ENCODE data around the gene COG5.

Gene COG5

GRCh38 chr7:107327986-107328569, 235.6 kb downstream of the COG5 start:
- no peaks in the 10 kb centered on the region for H3K36me3 ChIP-seq (ENCODE audit: control insufficient read depth, insufficient read depth, low read length)
- no peaks in the 10 kb centered on the region for H3K4me1 ChIP-seq (ENCODE audit: control insufficient read depth, insufficient read depth, low read length)

DNA sequence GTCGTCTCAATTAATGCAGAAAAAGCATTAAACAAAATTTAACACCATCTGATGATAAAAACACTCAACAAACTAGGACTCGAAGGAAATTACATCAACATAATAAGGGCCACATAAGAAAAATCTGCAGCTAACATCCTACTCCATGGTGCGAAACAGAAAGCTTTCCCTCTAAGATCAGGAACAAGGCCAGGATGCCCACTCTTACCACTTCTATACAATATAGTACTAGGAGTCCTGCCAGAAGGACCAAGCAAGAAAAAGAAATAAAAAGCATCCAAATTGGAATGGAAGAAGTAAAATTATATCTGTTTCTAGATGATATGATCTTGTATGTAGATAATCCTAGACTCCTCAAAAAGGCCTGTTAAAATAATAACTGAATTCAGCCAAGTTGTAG, 237.7 kb downstream of the COG5 start:
- H3K36me3 ChIP-seq (ENCODE audit: control insufficient read depth, insufficient read depth, low read length), result no peaks in the 10 kb centered on the region
- WGBS, 2 experiments, result 93 to 94% methylated on average over 3 of the region's 3 CpGs
- H3K27me3 ChIP-seq (ENCODE audit: control insufficient read depth, insufficient read depth, low read length, poor library complexity, severe bottlenecking), result no peaks in the 10 kb centered on the region
- H3K4me3 ChIP-seq (ENCODE audit: insufficient read depth, low read depth, low read length), result no peak overlapping the region
- no peaks in the 10 kb centered on the region for H3K9me3 ChIP-seq (ENCODE audit: control insufficient read depth, low read length)
- H3K4me1 ChIP-seq (ENCODE audit: control insufficient read depth, insufficient read depth, low read length), result no peaks in the 10 kb centered on the region
- no peak overlapping the region for H3K27ac ChIP-seq (ENCODE audit: insufficient read depth, low read depth, low read length, poor library complexity, severe bottlenecking)

More at GRCh38 chr7:107327986-107328569, 235.6 kb downstream of the COG5 start:
- H3K27me3 ChIP-seq (ENCODE audit: control insufficient read depth, insufficient read depth, low read length, poor library complexity, severe bottlenecking), result no peaks in the 10 kb centered on the region
- H3K27ac ChIP-seq (ENCODE audit: insufficient read depth, low read depth, low read length, poor library complexity, severe bottlenecking), result no peak overlapping the region
- H3K9me3 ChIP-seq (ENCODE audit: control insufficient read depth, low read length), result no peaks in the 10 kb centered on the region
- no peak overlapping the region for H3K4me3 ChIP-seq (ENCODE audit: insufficient read depth, low read depth, low read length)

- Histone ChIP-seq H3K9me3 (ENCODE audit: control insufficient read depth, low read length) (no peaks in the 10 kb centered on the region), H3K4me1 (ENCODE audit: control insufficient read depth, insufficient read depth, low read length) (no peaks in the 10 kb centered on the region), H3K27ac (ENCODE audit: insufficient read depth, low read depth, low read length, poor library complexity, severe bottlenecking) (no peak overlapping the region), H3K27me3 (ENCODE audit: control insufficient read depth, insufficient read depth, low read length, poor library complexity, severe bottlenecking) (no peaks in the 10 kb centered on the region), H3K4me3 (ENCODE audit: insufficient read depth, low read depth, low read length) (no peak overlapping the region), H3K36me3 (ENCODE audit: control insufficient read depth, insufficient read depth, low read length) (no peaks in the 10 kb centered on the region)
- 38 to 45% methylated on average over 1 of the region's 1 CpG for WGBS, 2 experiments
Observed at GRCh38 chr7:107322015-107322414, 241.7 kb downstream of the COG5 start.

- no peaks in the 10 kb centered on the region for H3K9me3 ChIP-seq (ENCODE audit: control insufficient read depth, low read length)
- H3K36me3 ChIP-seq (ENCODE audit: control insufficient read depth, insufficient read depth, low read length), result no peaks in the 10 kb centered on the region
- no peak overlapping the region for H3K27ac ChIP-seq (ENCODE audit: insufficient read depth, low read depth, low read length, poor library complexity, severe bottlenecking)
- no peaks in the 10 kb centered on the region for H3K4me1 ChIP-seq (ENCODE audit: control insufficient read depth, insufficient read depth, low read length)
- no peaks in the 10 kb centered on the region for H3K27me3 ChIP-seq (ENCODE audit: control insufficient read depth, insufficient read depth, low read length, poor library complexity, severe bottlenecking)
- no peak overlapping the region for H3K4me3 ChIP-seq (ENCODE audit: insufficient read depth, low read depth, low read length)
- WGBS, 2 experiments, result no CpG with 5 or more reads among the region's 1 CpG
Observed at GRCh38 chr7:107321611-107322010, 242.1 kb downstream of the COG5 start.

GRCh38 chr7:107319724-107320228, 243.9 kb downstream of the COG5 start:
- Histone ChIP-seq H3K27me3 (ENCODE audit: control insufficient read depth, insufficient read depth, low read length, poor library complexity, severe bottlenecking) (no peaks in the 10 kb centered on the region), H3K4me3 (ENCODE audit: insufficient read depth, low read depth, low read length) (no peak overlapping the region), H3K27ac (ENCODE audit: insufficient read depth, low read depth, low read length, poor library complexity, severe bottlenecking) (no peak overlapping the region), H3K9me3 (ENCODE audit: control insufficient read depth, low read length) (no peaks in the 10 kb centered on the region), H3K36me3 (ENCODE audit: control insufficient read depth, insufficient read depth, low read length) (no peaks in the 10 kb centered on the region), H3K4me1 (ENCODE audit: control insufficient read depth, insufficient read depth, low read length) (no peaks in the 10 kb centered on the region)
- 92 to 98% methylated on average over 2 of the region's 2 CpGs for WGBS, 2 experiments

DNA sequence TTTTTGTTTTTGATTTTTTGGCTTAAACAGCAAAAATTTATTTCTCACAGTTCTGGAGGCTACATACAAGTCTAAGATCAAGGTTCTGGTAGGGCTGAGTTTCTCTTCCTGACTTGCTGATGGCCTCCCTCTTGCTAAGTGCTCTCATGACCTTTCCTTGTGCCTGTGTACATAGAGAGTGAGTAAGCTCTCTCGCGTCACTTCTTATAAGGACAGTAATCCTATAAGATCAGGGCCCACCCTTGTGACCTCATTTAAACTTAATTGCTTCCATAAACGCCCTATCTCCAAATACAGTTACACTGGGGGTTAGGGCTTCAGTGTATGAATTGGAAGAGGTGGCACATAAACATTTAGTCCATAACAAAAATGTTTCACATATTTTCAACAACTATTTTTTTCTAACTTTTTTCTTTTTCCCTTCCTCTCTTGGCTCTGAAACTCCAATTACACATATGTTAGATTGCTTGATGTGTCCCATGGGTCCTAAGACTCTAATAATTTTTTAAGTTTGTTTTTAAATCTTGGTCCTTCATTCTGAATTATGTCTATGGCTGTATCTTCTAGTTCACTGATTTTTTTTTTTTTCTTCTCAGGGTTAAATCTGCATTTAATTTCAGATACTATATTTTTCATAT, 245.1 kb downstream of the COG5 start:
- no peaks in the 10 kb centered on the region for H3K36me3 ChIP-seq (ENCODE audit: control insufficient read depth, insufficient read depth, low read length)
- H3K4me3 ChIP-seq (ENCODE audit: insufficient read depth, low read depth, low read length), result no peak overlapping the region
- H3K27ac ChIP-seq (ENCODE audit: insufficient read depth, low read depth, low read length, poor library complexity, severe bottlenecking), result no peak overlapping the region
- no peaks in the 10 kb centered on the region for H3K9me3 ChIP-seq (ENCODE audit: control insufficient read depth, low read length)
- no peaks in the 10 kb centered on the region for H3K27me3 ChIP-seq (ENCODE audit: control insufficient read depth, insufficient read depth, low read length, poor library complexity, severe bottlenecking)
- WGBS, 2 experiments, result 92 to 100% methylated on average over 2 to 3 of the region's 3 CpGs
- H3K4me1 ChIP-seq (ENCODE audit: control insufficient read depth, insufficient read depth, low read length), result no peaks in the 10 kb centered on the region

- Histone ChIP-seq H3K27me3 (ENCODE audit: control insufficient read depth, insufficient read depth, low read length, poor library complexity, severe bottlenecking) (no peaks in the 10 kb centered on the region), H3K9me3 (ENCODE audit: control insufficient read depth, low read length) (no peaks in the 10 kb centered on the region), H3K27ac (ENCODE audit: insufficient read depth, low read depth, low read length, poor library complexity, severe bottlenecking) (no peak overlapping the region), H3K4me1 (ENCODE audit: control insufficient read depth, insufficient read depth, low read length) (no peaks in the 10 kb centered on the region), H3K36me3 (ENCODE audit: control insufficient read depth, insufficient read depth, low read length) (no peaks in the 10 kb centered on the region), H3K4me3 (ENCODE audit: insufficient read depth, low read depth, low read length) (no peak overlapping the region)
- 89 to 100% methylated on average over 1 of the region's 1 CpG for WGBS, 2 experiments
Observed at GRCh38 chr7:107315716-107316220, 248.0 kb downstream of the COG5 start.

DNA sequence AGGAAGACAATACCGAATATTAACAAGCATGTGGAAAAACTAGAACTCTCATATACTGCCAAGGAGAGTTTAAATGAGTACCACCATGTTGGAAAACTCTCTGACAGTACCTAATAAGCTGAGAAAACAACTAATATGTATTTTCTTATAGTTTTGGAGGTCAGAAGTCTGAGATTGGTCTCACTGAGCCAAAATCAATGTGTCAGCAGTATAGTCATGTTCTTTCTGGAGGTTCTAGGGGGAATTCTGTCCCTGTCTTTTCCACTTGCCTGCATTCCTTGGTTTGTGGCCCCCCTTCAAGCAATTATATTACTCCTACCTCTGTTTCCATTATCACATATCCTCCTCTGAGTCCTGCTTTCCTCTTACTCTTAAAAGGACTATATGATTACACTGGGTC, 250.4 kb downstream of the COG5 start:
- Histone ChIP-seq H3K36me3 (ENCODE audit: control insufficient read depth, insufficient read depth, low read length) (no peaks in the 10 kb centered on the region), H3K4me3 (ENCODE audit: insufficient read depth, low read depth, low read length) (no peak overlapping the region), H3K27ac (ENCODE audit: insufficient read depth, low read depth, low read length, poor library complexity, severe bottlenecking) (no peak overlapping the region), H3K9me3 (ENCODE audit: control insufficient read depth, low read length) (no peaks in the 10 kb centered on the region), H3K27me3 (ENCODE audit: control insufficient read depth, insufficient read depth, low read length, poor library complexity, severe bottlenecking) (no peaks in the 10 kb centered on the region), H3K4me1 (ENCODE audit: control insufficient read depth, insufficient read depth, low read length) (no peaks in the 10 kb centered on the region)
- 100% methylated on average over 1 of the region's 1 CpG for whole genome bisulfite sequencing, 2 experiments

GRCh38 chr7:107312418-107312817, 251.3 kb downstream of the COG5 start:
- no peaks in the 10 kb centered on the region for H3K36me3 ChIP-seq (ENCODE audit: control insufficient read depth, insufficient read depth, low read length)
- H3K27ac ChIP-seq (ENCODE audit: insufficient read depth, low read depth, low read length, poor library complexity, severe bottlenecking), result no peak overlapping the region
- H3K4me3 ChIP-seq (ENCODE audit: insufficient read depth, low read depth, low read length), result no peak overlapping the region
- no peaks in the 10 kb centered on the region for H3K4me1 ChIP-seq (ENCODE audit: control insufficient read depth, insufficient read depth, low read length)
- H3K9me3 ChIP-seq (ENCODE audit: control insufficient read depth, low read length), result no peaks in the 10 kb centered on the region
- WGBS, 2 experiments, result 86 to 91% methylated on average over 4 of the region's 4 CpGs
- H3K27me3 ChIP-seq (ENCODE audit: control insufficient read depth, insufficient read depth, low read length, poor library complexity, severe bottlenecking), result no peaks in the 10 kb centered on the region

DNA sequence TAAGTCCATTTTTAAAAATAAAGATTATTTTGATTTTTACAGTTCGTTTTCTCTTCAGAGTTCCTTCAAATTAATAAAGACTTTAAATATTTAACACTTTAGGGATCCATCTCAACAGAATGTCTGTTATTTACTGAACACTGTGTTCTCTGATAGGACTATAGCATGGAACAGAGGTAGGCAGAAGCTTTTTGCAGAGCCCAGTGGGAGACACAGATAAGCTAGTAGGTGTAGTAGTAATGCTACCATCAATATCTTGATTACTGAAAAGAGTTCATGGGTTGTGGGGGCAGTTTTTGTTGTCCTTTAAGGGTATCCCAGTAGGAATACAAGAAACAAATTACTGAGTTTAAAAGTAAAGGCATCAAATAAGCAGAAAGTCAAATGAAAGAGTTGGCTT, 254.4 kb downstream of the COG5 start:
- H3K36me3 ChIP-seq (ENCODE audit: control insufficient read depth, insufficient read depth, low read length), result no peaks in the 10 kb centered on the region
- 80% methylated on average over 1 of the region's 1 CpG; no CpG with 5 or more reads in 1 of the 2 experiments for WGBS, 2 experiments
- H3K9me3 ChIP-seq (ENCODE audit: control insufficient read depth, low read length), result no peaks in the 10 kb centered on the region
- H3K4me1 ChIP-seq (ENCODE audit: control insufficient read depth, insufficient read depth, low read length), result no peaks in the 10 kb centered on the region
- H3K4me3 ChIP-seq (ENCODE audit: insufficient read depth, low read depth, low read length), result no peak overlapping the region
- H3K27me3 ChIP-seq (ENCODE audit: control insufficient read depth, insufficient read depth, low read length, poor library complexity, severe bottlenecking), result no peaks in the 10 kb centered on the region
- H3K27ac ChIP-seq (ENCODE audit: insufficient read depth, low read depth, low read length, poor library complexity, severe bottlenecking), result no peak overlapping the region
